HepG2 (cell line): Measurements from ENCODE around the gene MYEOV. TPM values are rescaled to one million over a fixed set of nuclear protein-coding genes. Genes with fewer than 3 reads are reported as not detected.

Experiments
- ATAC-seq: fragments of 200-7000 bp; cut with Tn5 transposase; 3 replicates; pipeline ENCODE4 v1.9.1; 2020; ENCODE audit warnings: mild to moderate bottlenecking, moderate library complexity
- BruUV-seq: library from RNA; stranded (reverse); fragments of 400-500 nt; replicated peaks from 2 replicates; lab custom pipeline; 2021; lab: Mats Ljungman, UMichigan
- CTCF ChIA-PET: fragments of 300-600 bp; formaldehyde crosslinking; extraction: SDS; loops from one replicate; lab custom pipeline; 2021; ENCODE audit warnings: low total read pairs, inconsistent platforms, low intra/inter-chr PET ratio; lab: Yijun Ruan, JAX
- POLR2A ChIA-PET: fragments of 350-600 bp; sonication (Branson Sonifier 250); formaldehyde crosslinking; loops from one replicate; lab custom pipeline; 2020; ENCODE audit warnings: antibody characterized with exemption, inconsistent platforms; lab: Yijun Ruan, JAX
- DNase-seq: peaks from one replicate; pipeline ENCODE4 v3.0.0-alpha.2; 2015; ENCODE audit warnings: low spot score
- FAIRE-seq: peaks from 3 replicates; lab custom pipeline; 2011; peaks lifted over from hg19 to GRCh38; lab: Jason Lieb, UNC
- H2AFZ ChIP-seq: one replicate; pipeline ENCODE4 v1.6.1; 2011; ENCODE audit warnings: low read length, inconsistent platforms
- H3K27ac ChIP-seq: fragments of 300-600 bp; 3 replicates; pipeline ENCODE4 v1.8.0; 2011; ENCODE audit warnings: mixed run types, mild to moderate bottlenecking, mixed read lengths, low read length, inconsistent platforms; ENCODE audit not compliant: insufficient read depth; ENCODE audit errors: extremely low read length
- H3K27me3 ChIP-seq, 2 experiments: fragments of 200-600 bp in 1 of 2; 2 replicates in 1 of 2; 3 replicates in 1 of 2; pipeline versions ENCODE4 v1.6.0 to v1.8.0; 2011; ENCODE audit warnings: low read length in 2 of 2, mild to moderate bottlenecking in 2 of 2, moderate library complexity in 2 of 2, inconsistent platforms in 1 of 2; ENCODE audit not compliant: insufficient read depth in 2 of 2, control insufficient read depth in 1 of 2
- H3K36me3 ChIP-seq, 2 experiments: fragments of 200-600 bp in 1 of 2; replicated peaks in 1 of 2; 2 replicates in 1 of 2; 3 replicates in 1 of 2; pipeline versions ENCODE4 v1.5.1 to v1.8.0; 2011; ENCODE audit warnings: low read length in 2 of 2, inconsistent platforms in 1 of 2; ENCODE audit not compliant: insufficient read depth in 2 of 2, control insufficient read depth in 1 of 2
- H3K4me1 ChIP-seq: 2 replicates; pipeline ENCODE4 v1.5.1; 2012; ENCODE audit warnings: low read length, inconsistent platforms; ENCODE audit not compliant: insufficient read depth
- H3K4me2 ChIP-seq: 2 replicates; pipeline ENCODE4 v1.6.0; 2011; ENCODE audit warnings: low read depth, low read length, inconsistent platforms
- H3K4me3 ChIP-seq, 3 experiments: fragments of 200-600 bp in 1 of 3; sonication (generic), shearing (Covaris generic) in 1 of 3; replicated peaks in 1 of 3; 2 replicates each; pipeline ENCODE4 v1.5.1; 2011 to 2016; ENCODE audit warnings: low read length in 3 of 3, inconsistent platforms in 2 of 3, low read depth in 2 of 3, mild to moderate bottlenecking in 2 of 3, control low read depth in 1 of 3, mixed read lengths in 1 of 3; ENCODE audit not compliant: insufficient read depth in 1 of 3
- H3K79me2 ChIP-seq: one replicate; pipeline ENCODE4 v1.6.1; 2011; ENCODE audit warnings: low read length, inconsistent platforms; ENCODE audit not compliant: insufficient read depth
- H3K9ac ChIP-seq: 2 replicates; pipeline ENCODE4 v1.6.0; 2011; ENCODE audit warnings: mild to moderate bottlenecking, low read depth, low read length, inconsistent platforms; ENCODE audit not compliant: insufficient read depth
- H3K9me3 ChIP-seq: 2 replicates; pipeline ENCODE4 v1.5.1; 2012; ENCODE audit warnings: mild to moderate bottlenecking, low read length
- H4K20me1 ChIP-seq: 2 replicates; pipeline ENCODE4 v1.6.0; 2011; ENCODE audit warnings: inconsistent platforms, mild to moderate bottlenecking, low read length, moderate library complexity; ENCODE audit not compliant: insufficient read depth
- FOXA3 ChIP-seq: IDR thresholded peaks from 2 replicates; pipeline ENCODE4 v1.6.1; 2016; ENCODE audit warnings: missing genetic modification reagents, missing compliant biosample characterization
- MAFK ChIP-seq, 2 experiments: IDR thresholded peaks in 1 of 2; conservative IDR thresholded peaks in 1 of 2; 2 replicates each; pipeline ENCODE4 v1.6.1; 2011; ENCODE audit warnings: improper control_type of control experiment in 2 of 2, low read length in 2 of 2
- MEIS1 ChIP-seq: sonication (generic); formaldehyde crosslinking; IDR thresholded peaks from 2 replicates; pipeline ENCODE4 v1.9.0; 2021; ENCODE audit warnings: mild to moderate bottlenecking, missing genetic modification reagents, moderate library complexity, borderline replicate concordance
- SMARCE1 ChIP-seq: fragments of 450-650 bp; IDR thresholded peaks from 2 replicates; pipeline ENCODE4 v1.6.1; 2017; ENCODE audit warnings: borderline replicate concordance
- SPEN ChIP-seq: sonication (generic); formaldehyde crosslinking; IDR thresholded peaks from 2 replicates; pipeline ENCODE4 v1.5.1; 2020; ENCODE audit warnings: low read depth, mild to moderate bottlenecking, missing genetic modification reagents
- U2AF1 ChIP-seq: fragments of 200-400 bp; formaldehyde crosslinking; optimal IDR thresholded peaks from 2 replicates; pipeline ENCODE3; 2017; ENCODE audit warnings: mild to moderate bottlenecking, low read depth, low read length
- ZNF124 ChIP-seq: sonication (generic); formaldehyde crosslinking; IDR thresholded peaks from 2 replicates; pipeline ENCODE4 v1.4.0; 2020; ENCODE audit warnings: missing genetic modification reagents
- ZNF513 ChIP-seq: sonication (generic); formaldehyde crosslinking; conservative IDR thresholded peaks from 2 replicates; pipeline ENCODE4 v1.5.0; 2020; ENCODE audit warnings: missing genetic modification reagents
- ZNF614 ChIP-seq: IDR thresholded peaks from 2 replicates; pipeline ENCODE4 v1.6.1; 2018; ENCODE audit warnings: missing biosample characterization, missing genetic modification reagents, inconsistent platforms, borderline replicate concordance
- ZNF75D ChIP-seq: sonication (generic); formaldehyde crosslinking; IDR thresholded peaks from 2 replicates; pipeline ENCODE4 v1.8.1; 2023; ENCODE audit warnings: missing genetic modification reagents, mild to moderate bottlenecking, borderline replicate concordance
- ZNF83 ChIP-seq: sonication (generic); formaldehyde crosslinking; IDR thresholded peaks from 2 replicates; pipeline ENCODE4 v1.4.0; 2020; ENCODE audit warnings: missing genetic modification reagents, mild to moderate bottlenecking, borderline replicate concordance
- WGBS: methylation state at CpG from one replicate; pipeline ENCODE4 v1.1.6; 2017; ENCODE audit warnings: low lambda C conversion rate; 5-methylcytosine and 5-hydroxymethylcytosine counted together
- in situ Hi-C: cut with HindIII; loops from 2 replicates; pipeline ENCODE4 v1.10.0; 2017; ENCODE audit warnings: low pct_unique_long_range_greater_than_20kb; ENCODE audit not compliant: extremely low pct_ligation_motif_present
- intact Hi-C: fragments of 100-400 bp; cut with micrococcal nuclease; formaldehyde crosslinking; loops from one replicate; pipeline ENCODE4 v1.10.0; 2022; ENCODE audit not compliant: unreplicated experiment
- polyA plus RNA-seq, 8 experiments: library from polyadenylated mRNA; depleted of rRNA in 3 of 8; stranded (reverse) in 7 of 8; unstranded in 1 of 8; fragments of >200 nt; fragmentation: Illumina TruSeq in 4 of 8; extraction: Trizol in 4 of 8; gene quantifications; 2 replicates each; pipeline versions ENCODE4 v1.2.1 to v1.2.3, GENCODE V29; 2011 to 2016; ENCODE audit warnings: low read depth in 4 of 8, missing spikeins in 1 of 8, mixed read lengths in 1 of 8; ENCODE audit not compliant: insufficient read depth in 1 of 8
- total RNA-seq, 5 experiments: library from RNA; depleted of rRNA; stranded (reverse); fragments of >200 nt; fragmentation: Illumina TruSeq; extraction: Trizol; gene quantifications; 2 replicates each; pipeline ENCODE4 v1.2.3, GENCODE V29; 2016; ENCODE audit warnings: low read depth in 1 of 5

MYEOV gene
- total and polyA plus RNA-seq, 2 of the 13 experiments (the other 11 are each of a cell fraction or from before 2014, with no cell fraction given): 0.33 to 1.8 TPM

- no peak overlapping the region for H3K9ac ChIP-seq
- DNase-seq: no peak
- 6% methylated on average over 2 of the region's 2 CpGs for WGBS
- no peaks in the 10 kb centered on the region for H3K79me2 ChIP-seq
- BruUV-seq: no TSS peak
- no peaks in the 10 kb centered on the region for H3K36me3 ChIP-seq
- H3K4me1 ChIP-seq: no peaks in the 10 kb centered on the region
- FAIRE-seq: no peak
- no peaks in the 10 kb centered on the region for H4K20me1 ChIP-seq
- intact Hi-C loops: no loop called here
- H3K4me3 ChIP-seq: no peak overlapping the region
- H3K4me2 ChIP-seq: no peak overlapping the region
- CTCF ChIA-PET: no interaction called here
- in situ Hi-C loops: no loop called here
- no peaks in the 10 kb centered on the region for H3K9me3 ChIP-seq
- TF ChIP-seq ZNF75D (CRISPR knock-in tag) (no peak), ZNF614 (CRISPR knock-in tag) (no peak), MEIS1 (no peak), U2AF1 (no peak), ZNF124 (CRISPR knock-in tag) (no peak)
- no peak overlapping the region for H2AFZ ChIP-seq
- POLR2A ChIA-PET: no interaction called here
- H3K27ac ChIP-seq: no peak overlapping the region
- H3K27me3 ChIP-seq: peaks cover 2 to 13% of the 10 kb centered on the region in 2 experiments; a peak in 3 of 5 replicates
- no peak for ATAC-seq
These were observed 23.6 kb downstream of the MYEOV start for GRCh38 chr11:69317401-69318092.

GRCh38 chr11:69318093-69318420, 24.1 kb downstream of the MYEOV start:
- POLR2A ChIA-PET: no interaction called here
- Histone ChIP-seq H3K4me1 (no peaks in the 10 kb centered on the region), H3K4me2 (no peak overlapping the region), H2AFZ (no peak overlapping the region), H4K20me1 (no peaks in the 10 kb centered on the region), H3K27me3 (peaks cover 2 to 13% of the 10 kb centered on the region in 2 experiments; a peak in 3 of 5 replicates), H3K9ac (no peak overlapping the region), H3K79me2 (no peaks in the 10 kb centered on the region), H3K36me3 (no peaks in the 10 kb centered on the region), H3K9me3 (no peaks in the 10 kb centered on the region), H3K4me3 (no peak overlapping the region), H3K27ac (no peak overlapping the region)
- 0% methylated on average over 1 of the region's 1 CpG for WGBS
- FAIRE-seq (no peak), DNase-seq (no peak), ATAC-seq (no peak)
- no TSS peak for BruUV-seq
- in situ Hi-C loops (no loop called here), intact Hi-C loops (no loop called here)
- CTCF ChIA-PET: no interaction called here
- TF ChIP-seq SMARCE1 (no peak), ZNF513 (CRISPR knock-in tag) (no peak), MAFK (conservative IDR thresholded peaks at IDR 0.05 in 1 of 2, IDR thresholded peaks at IDR 0.05 in 1 of 2; ENCODE audit: low read length in 2 of 2) (no peak), ZNF83 (CRISPR knock-in tag) (no peak), FOXA3 (CRISPR knock-in tag) (no peak), SPEN (no peak)
